ENCODE measurements around the gene METTL6. TPM values are rescaled to one million over a fixed set of nuclear protein-coding genes. Genes with fewer than 3 reads are reported as not detected.

The METTL6 gene
- total RNA-seq, 6 experiments from 2014 or later = 17.9 to 21.3 (median 19.8) TPM

GRCh38 chr3:15436246-15436645, 8.9 kb upstream of the METTL6 start:
- Mint-ChIP-seq H3K9me3 (no peaks in the 10 kb centered on the region), H3K27me3 (ENCODE audit: insufficient read depth) (peaks cover 3% of the 10 kb centered on the region; the same call in 1 of the 2 replicates), H3K4me3 (no peak overlapping the region), H3K36me3 (ENCODE audit: low read depth) (peaks cover 47% of the 10 kb centered on the region), H3K4me1 (ENCODE audit: low read depth) (peaks cover 24% of the 10 kb centered on the region), H3K27ac (no peak overlapping the region)
- DNase-seq = no peak
- no peak for TF ChIP-seq CTCF (IDR thresholded peaks at IDR 0.05)

- no peak for DNase-seq
- H3K4me1 Mint-ChIP-seq (ENCODE audit: low read depth) = peaks cover 13% of the 10 kb centered on the region
- no peaks in the 10 kb centered on the region for H3K9me3 Mint-ChIP-seq
- TF ChIP-seq CTCF (IDR thresholded peaks at IDR 0.05) = no peak
- H3K27me3 Mint-ChIP-seq (ENCODE audit: insufficient read depth) = no peaks in the 10 kb centered on the region
- H3K27ac Mint-ChIP-seq = no peak overlapping the region
- peaks cover 32% of the 10 kb centered on the region for H3K36me3 Mint-ChIP-seq (ENCODE audit: low read depth)
- no peak overlapping the region for H3K4me3 Mint-ChIP-seq
These were observed 7.4 kb upstream of the METTL6 start for GRCh38 chr3:15434756-15435155.

GRCh38 chr3:15433531-15433930, 6.2 kb upstream of the METTL6 start:
- Mint-ChIP-seq H3K27me3 (ENCODE audit: insufficient read depth) (no peaks in the 10 kb centered on the region), H3K27ac (no peak overlapping the region), H3K4me1 (ENCODE audit: low read depth) (peaks cover 10% of the 10 kb centered on the region), H3K36me3 (ENCODE audit: low read depth) (peaks cover 20% of the 10 kb centered on the region), H3K9me3 (no peaks in the 10 kb centered on the region), H3K4me3 (no peak overlapping the region)
- DNase-seq = no peak
- no peak for TF ChIP-seq CTCF (IDR thresholded peaks at IDR 0.05)

GRCh38 chr3:15431256-15431837, 4.0 kb upstream of the METTL6 start:
- Mint-ChIP-seq H3K27me3 (ENCODE audit: insufficient read depth) (no peaks in the 10 kb centered on the region), H3K4me1 (ENCODE audit: low read depth) (peaks cover 18% of the 10 kb centered on the region), H3K9me3 (peaks cover 6% of the 10 kb centered on the region), H3K4me3 (no peak overlapping the region), H3K36me3 (ENCODE audit: low read depth) (peaks cover 31% of the 10 kb centered on the region), H3K27ac (no peak overlapping the region)
- TF ChIP-seq CTCF (IDR thresholded peaks at IDR 0.05) = no peak
- no peak for DNase-seq

- Mint-ChIP-seq H3K4me3 (no peak overlapping the region), H3K27me3 (ENCODE audit: insufficient read depth) (no peaks in the 10 kb centered on the region), H3K4me1 (ENCODE audit: low read depth) (peaks cover 25% of the 10 kb centered on the region), H3K36me3 (ENCODE audit: low read depth) (peaks cover 34% of the 10 kb centered on the region), H3K27ac (peak overlapping the region; percentile 26; the same call in 1 of the 2 replicates), H3K9me3 (peaks cover 6% of the 10 kb centered on the region)
- DNase-seq = no peak
- TF ChIP-seq CTCF (IDR thresholded peaks at IDR 0.05) = no peak
These were observed 3.3 kb upstream of the METTL6 start for GRCh38 chr3:15430624-15431023.
